HFFc6 (cell line): ENCODE results near the gene GRB10. TPM values are rescaled to one million over a fixed set of nuclear protein-coding genes. Genes with fewer than 3 reads are reported as not detected.

Source experiments
- DNase-seq: peaks from one replicate; pipeline ENCODE4 v3.0.0-alpha.2; 2018
- H3K27ac Mint-ChIP-seq: 2 replicates; pipeline ENCODE4 v1.8.0; 2020; ENCODE audit warnings: mild to moderate bottlenecking, mixed read lengths
- H3K27me3 Mint-ChIP-seq: 2 replicates; pipeline ENCODE4 v1.8.0; 2021; ENCODE audit warnings: mild to moderate bottlenecking, moderate library complexity, mixed read lengths; ENCODE audit not compliant: insufficient read depth
- H3K36me3 Mint-ChIP-seq: 2 replicates; pipeline ENCODE4 v1.8.0; 2021; ENCODE audit warnings: low read depth, mixed read lengths
- H3K4me1 Mint-ChIP-seq: 2 replicates; pipeline ENCODE4 v1.8.0; 2020; ENCODE audit warnings: low read depth, mixed read lengths
- H3K4me3 Mint-ChIP-seq: 2 replicates; pipeline ENCODE4 v1.8.0; 2020; ENCODE audit warnings: mild to moderate bottlenecking, moderate library complexity, mixed read lengths
- H3K9me3 Mint-ChIP-seq: 2 replicates; pipeline ENCODE4 v1.8.0; 2020; ENCODE audit warnings: mild to moderate bottlenecking, mixed read lengths
- CTCF ChIP-seq: fragments of 200-600 bp; sonication (generic); IDR thresholded peaks from 2 replicates; pipeline ENCODE4 v1.5.0; 2021; ENCODE audit warnings: antibody characterized with exemption, mild to moderate bottlenecking
- total RNA-seq, 6 experiments: library from RNA; stranded (reverse); fragmentation: NEBNext Ultra II Directional; extraction: Animal tissue kit (Norgen Biotek cat#: 25700); gene quantifications; 2 replicates in 1 of 6; 3 replicates in 5 of 6; pipeline ENCODE4 v1.2.3, GENCODE V29; 2021

Gene GRB10
- total RNA-seq, 6 experiments from 2014 or later: 13.6 to 17.8 (median 14.8) TPM

GRCh38 chr7:50699143-50699542, 83.6 kb downstream of the GRB10 start:
- Mint-ChIP-seq H3K36me3 (no peaks in the 10 kb centered on the region), H3K9me3 (no peaks in the 10 kb centered on the region), H3K27ac (no peak overlapping the region), H3K4me1 (no peaks in the 10 kb centered on the region), H3K4me3 (no peak overlapping the region), H3K27me3 (no peaks in the 10 kb centered on the region)
- no peak for TF ChIP-seq CTCF
- no peak for DNase-seq

GRCh38 chr7:50697748-50698147, 84.9 kb downstream of the GRB10 start:
- DNase-seq: no peak
- no peaks in the 10 kb centered on the region for H3K4me1 Mint-ChIP-seq
- no peak overlapping the region for H3K4me3 Mint-ChIP-seq
- no peaks in the 10 kb centered on the region for H3K9me3 Mint-ChIP-seq
- H3K36me3 Mint-ChIP-seq: no peaks in the 10 kb centered on the region
- no peak overlapping the region for H3K27ac Mint-ChIP-seq
- TF ChIP-seq CTCF: no peak
- no peaks in the 10 kb centered on the region; the same call in 1 of the 2 replicates for H3K27me3 Mint-ChIP-seq

- Mint-ChIP-seq H3K9me3 (no peaks in the 10 kb centered on the region), H3K4me3 (no peak overlapping the region), H3K27me3 (no peaks in the 10 kb centered on the region; the same call in 1 of the 2 replicates), H3K36me3 (no peaks in the 10 kb centered on the region), H3K4me1 (no peaks in the 10 kb centered on the region), H3K27ac (no peak overlapping the region)
- TF ChIP-seq CTCF: peak; percentile 80
- no peak for DNase-seq
Observed at GRCh38 chr7:50696810-50697582, 85.7 kb downstream of the GRB10 start.

- Mint-ChIP-seq H3K27ac (no peak overlapping the region), H3K9me3 (no peaks in the 10 kb centered on the region), H3K4me3 (no peak overlapping the region), H3K27me3 (no peaks in the 10 kb centered on the region; the same call in 1 of the 2 replicates), H3K4me1 (no peaks in the 10 kb centered on the region), H3K36me3 (no peaks in the 10 kb centered on the region)
- DNase-seq: no peak
- no peak for TF ChIP-seq CTCF
Observed at GRCh38 chr7:50695026-50695425, 87.7 kb downstream of the GRB10 start.

GRCh38 chr7:50693455-50694130, 89.1 kb downstream of the GRB10 start:
- Mint-ChIP-seq H3K4me1 (no peaks in the 10 kb centered on the region), H3K36me3 (no peaks in the 10 kb centered on the region), H3K27me3 (no peaks in the 10 kb centered on the region; the same call in 1 of the 2 replicates), H3K27ac (no peak overlapping the region), H3K9me3 (no peaks in the 10 kb centered on the region), H3K4me3 (no peak overlapping the region)
- no peak for DNase-seq
- TF ChIP-seq CTCF: no peak
